K562 (cell line): ENCODE data around the gene NRG3. TPM values are rescaled to one million over a fixed set of nuclear protein-coding genes. Genes with fewer than 3 reads are reported as not detected.

Experiments
- ATAC-seq: fragments of 200-7000 bp; cut with Tn5 transposase; 3 replicates; pipeline ENCODE4 v1.9.1; 2020; ENCODE audit warnings: moderate library complexity
- BruUV-seq: library from RNA; stranded (reverse); fragments of 400-500 nt; replicated peaks from 2 replicates; lab custom pipeline; 2021; lab: Mats Ljungman, UMichigan
- CTCF ChIA-PET: fragments of 300-600 bp; formaldehyde crosslinking; extraction: SDS; loops from one replicate; lab custom pipeline; 2021; ENCODE audit warnings: low intra/inter-chr PET ratio; lab: Yijun Ruan, JAX
- POLR2A ChIA-PET: fragments of 300-600, 350-650 bp; sonication (Branson Sonifier 250); formaldehyde crosslinking; extraction: SDS; loops from one replicate; lab custom pipeline; 2021; ENCODE audit warnings: antibody characterized with exemption, inconsistent platforms; lab: Yijun Ruan, JAX
- DNase-seq, 4 experiments: peaks; one replicate each; pipeline versions ENCODE4 v3.0.0 to v3.0.0-alpha.2; 2011 to 2018; ENCODE audit warnings: low spot score in 3 of 4, mixed read lengths in 3 of 4; ENCODE audit errors: extremely low read depth in 1 of 4
- FAIRE-seq: peaks from 2 replicates; lab custom pipeline; 2011; peaks lifted over from hg19 to GRCh38; lab: Jason Lieb, UNC
- H2AFZ ChIP-seq: 2 replicates; pipeline ENCODE4 v1.6.0; 2011; ENCODE audit warnings: low read depth, low read length, control low read depth, inconsistent platforms
- H3K27ac ChIP-seq: fragments of 200-600 bp; 3 replicates; pipeline ENCODE4 v1.8.0; 2011; ENCODE audit warnings: low read depth, mild to moderate bottlenecking, control low read depth, inconsistent platforms, low read length, moderate library complexity, mixed read lengths; ENCODE audit errors: extremely low read depth
- H3K27me3 ChIP-seq, 2 experiments: fragments of 300-600 bp in 1 of 2; 2 replicates in 1 of 2; 3 replicates in 1 of 2; pipeline versions ENCODE4 v1.6.0 to v1.8.0; 2011; ENCODE audit warnings: inconsistent platforms in 2 of 2, low read length in 2 of 2, mild to moderate bottlenecking in 1 of 2, mixed read lengths in 1 of 2, moderate library complexity in 1 of 2; ENCODE audit not compliant: control insufficient read depth in 2 of 2, insufficient read depth in 2 of 2
- H3K36me3 ChIP-seq: fragments of 300-600 bp; 3 replicates; pipeline ENCODE4 v1.8.0; 2011; ENCODE audit warnings: mild to moderate bottlenecking, low read length, inconsistent platforms; ENCODE audit not compliant: control insufficient read depth, insufficient read depth
- H3K4me1 ChIP-seq, 2 experiments: fragments of 200-600 bp in 1 of 2; replicated peaks in 1 of 2; 2 replicates in 1 of 2; 3 replicates in 1 of 2; pipeline versions ENCODE4 v1.5.1 to v1.8.0; 2011; ENCODE audit warnings: inconsistent platforms in 2 of 2, low read length in 2 of 2, mild to moderate bottlenecking in 1 of 2, mixed read lengths in 1 of 2, moderate library complexity in 1 of 2; ENCODE audit not compliant: control insufficient read depth in 2 of 2, insufficient read depth in 2 of 2
- H3K4me2 ChIP-seq: 2 replicates; pipeline ENCODE4 v1.6.1; 2011; ENCODE audit warnings: low read length, control low read depth, inconsistent platforms, mixed read lengths; ENCODE audit not compliant: insufficient read depth
- H3K4me3 ChIP-seq: fragments of 200-600 bp; sonication (generic), shearing (Covaris generic); 2 replicates; pipeline ENCODE4 v1.5.1; 2016; ENCODE audit warnings: control low read depth, inconsistent platforms
- H3K79me2 ChIP-seq: fragments of 200-600 bp; 3 replicates; pipeline ENCODE4 v1.8.0; 2011; ENCODE audit warnings: low read length, inconsistent platforms; ENCODE audit not compliant: control insufficient read depth, insufficient read depth
- H3K9ac ChIP-seq, 2 experiments: 2 replicates each; pipeline versions ENCODE4 v1.6.0 to v1.6.1; 2011; ENCODE audit warnings: low read depth in 2 of 2, low read length in 2 of 2, control low read depth in 1 of 2, inconsistent platforms in 1 of 2, mild to moderate bottlenecking in 1 of 2, mixed read lengths in 1 of 2; ENCODE audit not compliant: insufficient read depth in 1 of 2
- H3K9me1 ChIP-seq: one replicate; pipeline ENCODE4 v1.6.0; 2011; ENCODE audit warnings: inconsistent platforms, mild to moderate bottlenecking, low read length, moderate library complexity; ENCODE audit not compliant: control insufficient read depth, insufficient read depth
- H3K9me3 ChIP-seq: replicated peaks from 2 replicates; pipeline ENCODE4 v1.5.1; 2011; ENCODE audit warnings: low read depth, low read length, inconsistent platforms; ENCODE audit not compliant: control insufficient read depth, insufficient read depth
- H4K20me1 ChIP-seq: replicated peaks from 2 replicates; pipeline ENCODE4 v1.6.1; 2011; ENCODE audit warnings: low read length, inconsistent platforms, mixed read lengths; ENCODE audit not compliant: control insufficient read depth, insufficient read depth
- BCL6 ChIP-seq: fragments of 250-450 bp; sonication (Bioruptor Pico); IDR thresholded peaks from 2 replicates; pipeline ENCODE4 v1.4.0; 2020
- BRD4 ChIP-seq: fragments of 200-600 bp; sonication (generic); IDR thresholded peaks from 2 replicates; pipeline ENCODE4 v1.6.1; 2017; ENCODE audit warnings: inconsistent platforms
- FOXK1 ChIP-seq: sonication (generic); formaldehyde crosslinking; IDR thresholded peaks from 2 replicates; pipeline ENCODE4 v1.8.0; 2022; ENCODE audit warnings: missing genetic modification reagents, mild to moderate bottlenecking, borderline replicate concordance
- GTF2A2 ChIP-seq: IDR thresholded peaks from 2 replicates; pipeline ENCODE4 v1.6.1; 2016; ENCODE audit warnings: mild to moderate bottlenecking, missing genetic modification characterization, missing compliant biosample characterization
- RREB1 ChIP-seq: fragments of 250-450 bp; sonication (Bioruptor Pico); IDR thresholded peaks from 2 replicates; pipeline ENCODE4 v1.4.0; 2020
- SREBF2 ChIP-seq: sonication (generic); formaldehyde crosslinking; IDR thresholded peaks from 2 replicates; pipeline ENCODE4 v1.4.0; 2020; ENCODE audit warnings: mild to moderate bottlenecking, missing genetic modification reagents
- TEAD4 ChIP-seq, 2 experiments: sonication (generic) in 1 of 2; formaldehyde crosslinking in 1 of 2; IDR thresholded peaks; 2 replicates each; pipeline versions ENCODE4 v1.6.1 to v1.8.0; 2012 to 2022; ENCODE audit warnings: borderline replicate concordance in 1 of 2, inconsistent platforms in 1 of 2, low read length in 1 of 2, mild to moderate bottlenecking in 1 of 2, missing genetic modification reagents in 1 of 2
- ZNF507 ChIP-seq: conservative IDR thresholded peaks from 2 replicates; pipeline ENCODE4 v1.6.1; 2017; ENCODE audit warnings: missing genetic modification characterization, missing compliant biosample characterization
- WGBS: fragments of 100-300 bp; shearing (Covaris generic); methylation state at CpG from one replicate; pipeline ENCODE4 v1.1.6; 2016; ENCODE audit warnings: low coverage, mixed read lengths; ENCODE audit not compliant: insufficient coverage; ENCODE audit errors: missing lambda C conversion rate; 5-methylcytosine and 5-hydroxymethylcytosine counted together
- in situ Hi-C: fragments of 300-500 bp; cut with MboI; formaldehyde crosslinking; loops from 4 replicates; pipeline ENCODE4 v1.15.0; 2018; ENCODE audit warnings: inconsistent platforms, mixed read lengths
- intact Hi-C: fragments of 100-400 bp; cut with micrococcal nuclease; formaldehyde crosslinking; loops from 2 replicates; pipeline ENCODE4 v1.14.2; 2022
- polyA plus RNA-seq, 8 experiments: library from polyadenylated mRNA; depleted of rRNA in 4 of 8; stranded (reverse) in 5 of 8; unstranded in 3 of 8; fragments of >200 nt; fragmentation: Nextera tagmentation in 2 of 8; fragmentation: Illumina TruSeq in 1 of 8; extraction: Ambion mirVana in 2 of 8; extraction: Trizol in 1 of 8; gene quantifications; 2 replicates each; pipeline versions ENCODE4 v1.2.1 to v1.2.3, GENCODE V29; 2011 to 2014; ENCODE audit warnings: inconsistent platforms in 1 of 8, missing spikeins in 1 of 8
- total RNA-seq, 7 experiments: library from RNA; depleted of rRNA in 6 of 7; stranded (reverse); fragments of >200 nt in 6 of 7; fragmentation: Illumina TruSeq in 2 of 7; extraction: Trizol in 2 of 7; gene quantifications; 2 replicates each; pipeline versions ENCODE4 v1.2.1 to v1.2.3, GENCODE V29; 2011 to 2021; ENCODE audit warnings: low replicate concordance in 1 of 7
- TF ChIP-seq, protein P1 (sequence below), 2 experiments: fragments of 150-350 bp in 1 of 2; IDR thresholded peaks; 2 replicates each; pipeline ENCODE4 v1.6.1; 2012 to 2016; ENCODE audit warnings: low read depth in 2 of 2, low read length in 2 of 2, mild to moderate bottlenecking in 1 of 2, moderate library complexity in 1 of 2

Gene NRG3
- total and polyA plus RNA-seq, 9 of the 15 experiments (the other 6 are each of a cell fraction or from before 2014, with no cell fraction given): not detected

GRCh38 chr10:82464966-82465365, 590.0 kb downstream of the NRG3 start:
- FAIRE-seq (no peak), ATAC-seq (no peak), DNase-seq (no peak)
- no peaks in the 10 kb centered on the region for H3K36me3 ChIP-seq
- H3K4me2 ChIP-seq: no peak overlapping the region
- no peaks in the 10 kb centered on the region for H4K20me1 ChIP-seq
- intact Hi-C loops (no loop called here), in situ Hi-C loops (no loop called here)
- H3K4me3 ChIP-seq: no peak overlapping the region
- no peaks in the 10 kb centered on the region for H3K4me1 ChIP-seq
- H3K79me2 ChIP-seq: no peaks in the 10 kb centered on the region
- no TSS peak for BruUV-seq
- no peak overlapping the region for H3K27ac ChIP-seq
- H2AFZ ChIP-seq: no peak overlapping the region
- H3K27me3 ChIP-seq: no peaks in the 10 kb centered on the region
- CTCF ChIA-PET: no interaction called here
- 2% methylated on average over 5 of the region's 5 CpGs for WGBS
- H3K9ac ChIP-seq: no peak overlapping the region
- POLR2A ChIA-PET: no interaction called here
- H3K9me1 ChIP-seq: no peaks in the 10 kb centered on the region
- no peaks in the 10 kb centered on the region; the same call in 1 of the 2 replicates for H3K9me3 ChIP-seq
- TF ChIP-seq SREBF2: no peak
- TF ChIP-seq RREB1 (CRISPR knock-in tag): no peak
- no peak for TF ChIP-seq FOXK1
- no peak for TF ChIP-seq BRD4
- TF ChIP-seq, protein P1, sequence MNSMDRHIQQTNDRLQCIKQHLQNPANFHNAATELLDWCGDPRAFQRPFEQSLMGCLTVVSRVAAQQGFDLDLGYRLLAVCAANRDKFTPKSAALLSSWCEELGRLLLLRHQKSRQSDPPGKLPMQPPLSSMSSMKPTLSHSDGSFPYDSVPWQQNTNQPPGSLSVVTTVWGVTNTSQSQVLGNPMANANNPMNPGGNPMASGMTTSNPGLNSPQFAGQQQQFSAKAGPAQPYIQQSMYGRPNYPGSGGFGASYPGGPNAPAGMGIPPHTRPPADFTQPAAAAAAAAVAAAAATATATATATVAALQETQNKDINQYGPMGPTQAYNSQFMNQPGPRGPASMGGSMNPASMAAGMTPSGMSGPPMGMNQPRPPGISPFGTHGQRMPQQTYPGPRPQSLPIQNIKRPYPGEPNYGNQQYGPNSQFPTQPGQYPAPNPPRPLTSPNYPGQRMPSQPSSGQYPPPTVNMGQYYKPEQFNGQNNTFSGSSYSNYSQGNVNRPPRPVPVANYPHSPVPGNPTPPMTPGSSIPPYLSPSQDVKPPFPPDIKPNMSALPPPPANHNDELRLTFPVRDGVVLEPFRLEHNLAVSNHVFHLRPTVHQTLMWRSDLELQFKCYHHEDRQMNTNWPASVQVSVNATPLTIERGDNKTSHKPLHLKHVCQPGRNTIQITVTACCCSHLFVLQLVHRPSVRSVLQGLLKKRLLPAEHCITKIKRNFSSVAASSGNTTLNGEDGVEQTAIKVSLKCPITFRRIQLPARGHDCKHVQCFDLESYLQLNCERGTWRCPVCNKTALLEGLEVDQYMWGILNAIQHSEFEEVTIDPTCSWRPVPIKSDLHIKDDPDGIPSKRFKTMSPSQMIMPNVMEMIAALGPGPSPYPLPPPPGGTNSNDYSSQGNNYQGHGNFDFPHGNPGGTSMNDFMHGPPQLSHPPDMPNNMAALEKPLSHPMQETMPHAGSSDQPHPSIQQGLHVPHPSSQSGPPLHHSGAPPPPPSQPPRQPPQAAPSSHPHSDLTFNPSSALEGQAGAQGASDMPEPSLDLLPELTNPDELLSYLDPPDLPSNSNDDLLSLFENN (IDR thresholded peaks at IDR 0.05; ENCODE audit: low read depth in 2 of 2, low read length in 2 of 2): no peak
- no peak for TF ChIP-seq GTF2A2 (tag)
- TF ChIP-seq ZNF507 (tag): no peak
- no peak for TF ChIP-seq BCL6
- no peak for TF ChIP-seq TEAD4 (IDR thresholded peaks at IDR 0.05; ENCODE audit: low read length)
- no peak for TF ChIP-seq TEAD4 (CRISPR knock-in tag; IDR thresholded peaks at IDR 0.05; ENCODE audit: borderline replicate concordance)
